Naive B cell (primary cell): ENCODE data around the gene MUC20. TPM values are rescaled to one million over a fixed set of nuclear protein-coding genes. Genes with fewer than 3 reads are reported as not detected.

Experiments used
- ATAC-seq, 2 donors: fragments of 150-1000 bp; cut with Tn5 transposase; 2 replicates each; pipeline ENCODE4 v1.10.0; 2021; ENCODE audit warnings: low read depth in 2 of 2, mild to moderate bottlenecking in 2 of 2, moderate library complexity in 2 of 2
- DNase-seq: peaks from one replicate; pipeline ENCODE4 v3.0.0; 2022
- H3K27ac Mint-ChIP-seq, 6 donors: one replicate each; pipeline ENCODE4 v1.8.0; 2020 to 2022; ENCODE audit warnings: mild to moderate bottlenecking in 6 of 6, mixed read lengths in 6 of 6, moderate library complexity in 5 of 6, inconsistent platforms in 2 of 6
- H3K27me3 Mint-ChIP-seq, 3 donors: one replicate each; pipeline ENCODE4 v1.8.0; 2021 to 2022; ENCODE audit warnings: mixed read lengths in 3 of 3, mild to moderate bottlenecking in 1 of 3
- H3K36me3 Mint-ChIP-seq, 2 donors: one replicate each; pipeline ENCODE4 v1.8.0; 2020 to 2022; ENCODE audit warnings: mixed read lengths in 2 of 2, inconsistent platforms in 1 of 2, mild to moderate bottlenecking in 1 of 2
- H3K4me1 Mint-ChIP-seq, 3 donors: one replicate each; pipeline ENCODE4 v1.8.0; 2020 to 2022; ENCODE audit warnings: mixed read lengths in 3 of 3, inconsistent platforms in 1 of 3, mild to moderate bottlenecking in 1 of 3, moderate library complexity in 1 of 3
- H3K4me3 Mint-ChIP-seq, 8 donors: one replicate each; pipeline ENCODE4 v1.8.0; 2020 to 2022; ENCODE audit warnings: mild to moderate bottlenecking in 8 of 8, mixed read lengths in 8 of 8, moderate library complexity in 8 of 8, inconsistent platforms in 2 of 8
- H3K9me3 Mint-ChIP-seq, 7 donors: one replicate each; pipeline ENCODE4 v1.8.0; 2020 to 2022; ENCODE audit warnings: mixed read lengths in 7 of 7, mild to moderate bottlenecking in 5 of 7, inconsistent platforms in 2 of 7, moderate library complexity in 1 of 7
- polyA plus RNA-seq, 6 donors: library from polyadenylated mRNA; unstranded; fragments of 300-500 nt; fragmentation: Illumina TruSeq; gene quantifications; one replicate each; pipeline ENCODE4 v1.2.3, GENCODE V29; 2021; ENCODE audit warnings: low read depth in 6 of 6

The MUC20 gene
- polyA plus RNA-seq, 6 donors from 2014 or later: 0.15 to 1.2 (median 0.83) TPM; not detected in 3

DNA sequence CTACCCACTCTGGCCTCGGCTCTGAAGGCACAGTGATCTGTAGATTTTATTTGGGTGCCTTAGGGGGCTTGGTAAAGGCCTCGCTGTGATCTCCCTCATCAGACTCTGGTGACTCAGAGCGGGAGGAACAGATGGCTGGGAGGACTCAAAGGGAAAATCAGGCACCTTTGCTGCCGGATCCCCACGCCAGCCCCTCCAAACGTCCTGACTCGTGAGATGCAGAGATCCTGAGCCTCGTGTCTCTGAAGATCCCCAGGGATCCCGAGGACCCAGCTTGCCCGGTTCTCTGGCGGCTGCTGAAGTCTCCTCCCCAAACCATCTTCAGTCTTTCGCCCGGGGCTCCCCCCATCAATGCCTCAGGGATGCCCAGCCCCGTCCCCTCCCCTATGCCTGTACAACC is 32.8 kb downstream of the MUC20 start:
- Mint-ChIP-seq H3K36me3 (no peaks in the 10 kb centered on the region), H3K9me3 (no peaks in the 10 kb centered on the region), H3K4me3 (no peak overlapping the region), H3K27ac (no peak overlapping the region), H3K27me3 (peaks cover 15 to 47% (median 44%) of the 10 kb centered on the region in 3 donors), H3K4me1 (peaks cover 4 to 6% (median 6%) of the 10 kb centered on the region in 3 donors)
- ATAC-seq: no peak
- no peak for DNase-seq

DNA sequence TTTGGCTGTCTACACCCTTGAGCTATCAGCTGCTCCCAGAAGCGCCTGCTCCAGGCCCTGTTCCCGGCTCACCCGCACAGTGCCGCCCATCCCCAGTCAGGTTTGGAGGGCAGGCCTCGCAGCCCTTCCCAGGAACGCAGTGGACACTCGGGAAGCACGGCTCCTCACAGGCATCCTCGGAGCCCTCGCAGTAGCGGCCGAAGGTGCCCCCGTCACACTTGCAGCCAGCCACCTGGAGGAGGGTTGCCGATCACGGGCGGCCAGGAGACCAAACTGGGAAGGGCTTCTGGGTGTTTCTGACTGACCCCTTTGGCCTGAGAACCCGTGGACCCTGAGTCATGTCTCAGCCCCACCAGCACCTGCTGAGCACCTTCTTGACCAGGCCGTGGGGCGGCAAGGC is 33.4 kb downstream of the MUC20 start:
- Mint-ChIP-seq H3K36me3 (no peaks in the 10 kb centered on the region), H3K4me3 (no peak overlapping the region), H3K27me3 (peaks cover 20 to 46% (median 45%) of the 10 kb centered on the region in 3 donors), H3K4me1 (peaks cover 0 to 4% (median 2%) of the 10 kb centered on the region in 3 donors), H3K9me3 (no peaks in the 10 kb centered on the region), H3K27ac (no peak overlapping the region)
- DNase-seq: no peak
- no peak for ATAC-seq

DNA sequence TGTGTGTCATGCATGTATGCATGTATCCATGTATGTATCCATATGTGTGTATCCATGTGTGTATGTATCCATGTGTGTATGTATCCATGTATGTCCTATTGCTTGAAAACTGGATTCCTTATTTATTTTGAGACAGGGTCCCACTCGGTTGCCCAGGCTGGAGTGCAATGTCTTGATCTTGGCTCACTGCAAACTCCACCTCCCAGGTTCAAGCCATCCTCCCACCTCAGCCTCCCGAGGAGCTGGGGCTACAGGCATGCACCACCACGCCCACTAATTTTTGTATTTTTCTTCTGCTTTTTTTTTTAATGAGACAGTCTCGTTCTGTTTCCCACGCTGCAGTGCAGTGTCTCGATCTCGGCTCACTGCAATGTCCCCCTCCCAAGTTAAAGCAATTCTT is 34.1 kb downstream of the MUC20 start:
- Mint-ChIP-seq H3K4me3 (peak overlapping the region in 1 of 8 donors; percentile 48), H3K9me3 (no peaks in the 10 kb centered on the region), H3K36me3 (no peaks in the 10 kb centered on the region), H3K27me3 (peaks cover 27 to 53% (median 53%) of the 10 kb centered on the region in 3 donors), H3K27ac (no peak overlapping the region), H3K4me1 (peaks cover 0 to 4% (median 2%) of the 10 kb centered on the region in 3 donors)
- ATAC-seq (no peak), DNase-seq (no peak)

DNA sequence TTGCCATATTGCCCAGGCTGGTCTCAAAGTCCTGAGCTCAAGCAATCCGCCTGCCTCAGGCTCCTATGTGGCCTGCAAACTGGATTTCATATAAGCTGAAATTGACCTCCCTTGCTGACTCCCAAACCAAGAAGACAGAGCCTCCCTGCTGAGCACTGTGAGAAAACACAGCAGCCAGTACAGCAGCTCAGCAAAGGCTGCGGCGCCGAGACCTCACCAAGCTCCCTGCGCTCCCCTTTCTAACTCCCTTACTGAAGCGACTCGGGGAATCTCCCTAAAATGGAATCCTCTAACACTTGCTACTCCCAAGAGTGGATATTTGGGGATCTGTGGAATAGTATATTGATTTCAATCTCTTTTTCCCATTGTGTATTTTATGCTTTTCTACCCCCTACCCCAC is 34.6 kb downstream of the MUC20 start:
- H3K9me3 Mint-ChIP-seq: no peaks in the 10 kb centered on the region
- H3K4me1 Mint-ChIP-seq: peaks cover 0 to 4% (median 2%) of the 10 kb centered on the region in 3 donors

DNA sequence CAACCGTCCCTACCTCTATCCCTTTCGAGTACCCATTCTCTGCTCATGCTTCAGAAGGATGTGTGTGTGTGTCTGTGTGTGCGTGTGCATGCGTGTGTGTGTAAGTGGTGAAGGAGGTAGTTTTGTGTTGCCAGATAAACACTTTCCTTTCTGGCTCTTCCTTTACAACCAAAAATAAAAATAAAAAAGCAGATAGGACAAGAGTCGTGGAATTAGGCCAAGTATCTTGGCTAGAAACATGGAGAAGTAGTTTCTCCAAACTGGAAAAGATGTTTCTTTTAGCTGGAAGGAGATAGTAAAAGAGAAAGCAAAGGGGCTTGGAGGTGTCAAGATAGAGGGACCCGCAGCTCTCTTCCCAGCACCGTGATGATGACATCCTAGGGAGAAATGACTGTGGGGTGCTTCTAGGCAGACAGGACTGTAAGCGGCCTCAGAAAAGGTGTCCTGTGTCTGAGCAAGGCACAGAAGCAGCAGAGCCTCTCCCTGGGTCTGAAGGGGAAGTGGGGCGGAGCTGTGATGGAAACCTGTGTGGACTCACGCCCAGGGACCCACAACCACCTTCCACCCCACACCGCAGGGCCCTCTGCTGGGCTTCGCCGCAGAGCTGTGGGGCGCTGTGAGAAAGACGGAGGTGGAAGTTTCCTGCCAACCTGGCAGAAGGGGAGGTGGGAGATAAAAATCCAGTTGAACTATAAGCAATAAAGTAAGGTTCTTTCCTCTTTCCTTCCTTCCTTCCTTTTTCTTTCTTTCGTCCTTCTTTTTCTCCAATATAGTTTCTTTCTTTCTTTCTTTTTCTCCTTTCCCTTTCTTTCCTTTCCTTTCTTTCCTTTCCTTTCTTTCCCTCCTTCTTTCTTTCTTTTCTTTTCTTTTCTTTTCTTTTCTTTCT is 35.3 kb downstream of the MUC20 start:
- Mint-ChIP-seq H3K27ac (no peak overlapping the region), H3K4me1 (peaks cover 0 to 4% (median 2%) of the 10 kb centered on the region in 3 donors), H3K4me3 (peak overlapping the region in 1 of 8 donors; percentile 6), H3K36me3 (no peaks in the 10 kb centered on the region), H3K9me3 (no peaks in the 10 kb centered on the region), H3K27me3 (peaks cover 35 to 64% (median 63%) of the 10 kb centered on the region in 3 donors)
- DNase-seq (no peak), ATAC-seq (no peak)

More for the DNA sequence above, 34.6 kb downstream of the MUC20 start:
- no peaks in the 10 kb centered on the region for H3K36me3 Mint-ChIP-seq
- no peak overlapping the region for H3K4me3 Mint-ChIP-seq
- no peak for DNase-seq
- ATAC-seq: no peak
- H3K27ac Mint-ChIP-seq: no peak overlapping the region
- H3K27me3 Mint-ChIP-seq: peaks cover 31 to 58% (median 58%) of the 10 kb centered on the region in 3 donors

DNA sequence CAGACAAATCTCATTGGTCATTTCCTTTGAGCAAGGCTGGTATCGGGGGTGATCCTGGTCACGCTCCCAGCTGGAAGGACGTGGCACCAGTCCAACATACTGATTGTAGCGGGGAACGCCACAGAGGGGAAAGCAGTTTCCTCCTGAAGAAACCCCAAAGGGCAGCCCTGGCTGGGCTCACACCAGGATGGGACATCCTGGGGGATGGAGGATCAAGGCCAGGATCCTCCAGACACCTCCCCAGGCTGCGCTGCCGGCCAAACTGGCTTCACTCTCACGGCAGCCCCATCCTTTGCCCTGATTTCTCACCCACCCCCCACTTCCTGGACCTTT is 36.6 kb downstream of the MUC20 start:
- ATAC-seq (no peak), DNase-seq (no peak)
- H3K4me1 Mint-ChIP-seq: peaks cover 0 to 4% (median 4%) of the 10 kb centered on the region in 3 donors
- H3K4me3 Mint-ChIP-seq: no peak overlapping the region
- H3K27ac Mint-ChIP-seq: no peak overlapping the region
- H3K36me3 Mint-ChIP-seq: no peaks in the 10 kb centered on the region
- no peaks in the 10 kb centered on the region for H3K9me3 Mint-ChIP-seq
- peaks cover 35 to 71% (median 63%) of the 10 kb centered on the region in 3 donors for H3K27me3 Mint-ChIP-seq

DNA sequence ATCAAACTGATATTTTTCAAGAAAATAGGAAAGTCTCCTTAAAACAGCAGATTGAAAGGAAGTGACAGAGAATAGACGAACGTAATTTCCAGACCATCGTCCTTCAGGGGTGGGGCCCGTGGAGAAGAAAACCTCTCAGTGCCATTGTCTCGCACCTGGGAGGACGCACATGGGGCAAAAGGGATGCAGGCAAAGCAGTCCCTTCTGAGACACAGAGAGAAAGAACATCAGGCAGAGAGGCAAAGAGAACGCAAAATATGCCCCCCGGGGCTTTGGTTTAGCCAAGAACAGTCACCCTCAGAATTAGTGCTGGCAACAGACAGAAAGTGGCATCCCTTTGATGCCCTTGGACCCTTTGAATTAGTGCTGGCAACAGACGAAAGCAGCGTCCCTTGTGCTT is 37.0 kb downstream of the MUC20 start:
- no peak for DNase-seq
- no peaks in the 10 kb centered on the region for H3K9me3 Mint-ChIP-seq
- peaks cover 0 to 4% (median 4%) of the 10 kb centered on the region in 3 donors for H3K4me1 Mint-ChIP-seq
- H3K27me3 Mint-ChIP-seq: peaks cover 35 to 71% (median 63%) of the 10 kb centered on the region in 3 donors
- no peaks in the 10 kb centered on the region for H3K36me3 Mint-ChIP-seq
- no peak overlapping the region for H3K4me3 Mint-ChIP-seq
- ATAC-seq: no peak
- H3K27ac Mint-ChIP-seq: no peak overlapping the region

DNA sequence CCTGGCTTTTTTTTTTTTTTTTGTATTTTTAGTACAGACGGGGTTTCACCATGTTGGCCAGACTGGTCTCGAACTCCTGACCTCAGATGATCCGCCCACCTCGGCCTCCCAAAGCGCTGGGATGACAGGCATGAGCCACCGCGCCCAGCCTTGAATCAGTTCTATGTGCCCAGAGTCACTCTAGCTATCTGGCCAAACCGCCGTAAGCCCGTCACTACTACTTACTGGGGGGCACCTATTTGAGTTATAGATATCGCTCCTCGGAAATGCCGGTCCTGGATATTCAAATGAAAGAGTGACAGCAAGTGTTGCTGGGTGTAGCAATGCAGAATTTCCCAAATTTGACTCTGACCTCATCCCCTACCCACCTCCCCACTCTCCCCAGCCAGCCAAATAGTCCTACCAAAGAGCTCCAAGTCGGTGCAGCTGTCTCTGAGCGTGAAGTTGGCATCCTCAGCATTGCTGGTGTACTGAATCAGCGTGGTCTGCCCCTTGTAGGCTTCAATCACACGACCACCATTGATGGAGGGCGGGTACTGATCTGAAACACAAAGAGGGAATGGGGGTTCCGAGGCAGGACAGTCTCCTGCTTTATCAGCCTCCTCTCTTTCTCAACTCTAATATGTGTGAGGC is 38.1 kb downstream of the MUC20 start:
- H3K36me3 Mint-ChIP-seq: peaks cover 0 to 3% of the 10 kb centered on the region in 2 donors
- H3K4me3 Mint-ChIP-seq: no peak overlapping the region
- no peaks in the 10 kb centered on the region for H3K9me3 Mint-ChIP-seq
- ATAC-seq (no peak), DNase-seq (no peak)
- H3K27ac Mint-ChIP-seq: no peak overlapping the region
- peaks cover 35 to 80% (median 68%) of the 10 kb centered on the region in 3 donors for H3K27me3 Mint-ChIP-seq
- peaks cover 0 to 4% (median 4%) of the 10 kb centered on the region in 3 donors for H3K4me1 Mint-ChIP-seq

DNA sequence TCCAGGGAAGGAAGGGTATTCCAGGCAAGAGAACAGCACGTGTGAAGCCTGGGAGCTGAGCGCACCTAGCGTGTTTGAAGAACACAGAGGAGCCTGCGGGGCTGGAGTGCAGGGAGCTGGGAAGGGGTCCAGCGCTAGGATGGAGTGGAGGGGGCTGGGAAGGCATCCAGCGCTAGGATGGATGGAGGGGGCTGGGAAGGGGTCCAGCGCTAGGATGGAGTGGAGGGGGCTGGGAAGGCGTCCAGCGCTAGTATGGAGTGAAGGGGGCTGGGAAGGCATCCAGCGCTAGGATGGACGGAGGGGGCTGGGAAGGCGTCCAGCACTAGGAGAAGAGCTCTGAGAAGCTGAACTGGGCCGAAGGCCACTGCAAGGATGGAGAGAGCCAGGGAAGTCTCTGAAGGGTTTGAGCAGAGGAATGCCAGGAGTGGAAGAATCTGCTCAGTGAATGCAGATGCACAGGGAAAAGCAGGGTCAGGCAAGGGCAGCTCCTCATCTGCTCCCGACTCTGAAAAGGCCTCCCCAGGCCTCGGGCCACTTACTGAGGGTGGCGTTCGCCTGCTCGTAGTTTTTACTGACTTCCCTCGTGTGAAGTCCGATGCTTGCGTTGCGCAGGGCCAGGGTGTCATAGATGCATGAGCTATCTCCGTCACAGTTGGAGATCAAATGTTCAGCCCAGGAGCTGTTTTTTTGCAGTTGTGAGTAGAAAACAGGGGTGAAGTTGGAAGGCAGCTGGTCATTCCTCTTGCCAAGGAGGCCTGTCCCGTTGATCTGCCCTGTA is 39.8 kb downstream of the MUC20 start:
- Mint-ChIP-seq H3K27ac (no peak overlapping the region), H3K4me3 (peak overlapping the region in 1 of 8 donors; percentile 12), H3K4me1 (peaks cover 0 to 4% (median 0%) of the 10 kb centered on the region in 3 donors), H3K36me3 (peaks cover 0 to 10% of the 10 kb centered on the region in 2 donors), H3K9me3 (no peaks in the 10 kb centered on the region), H3K27me3 (peaks cover 35 to 74% (median 63%) of the 10 kb centered on the region in 3 donors)
- ATAC-seq: no peak
- DNase-seq: no peak

DNA sequence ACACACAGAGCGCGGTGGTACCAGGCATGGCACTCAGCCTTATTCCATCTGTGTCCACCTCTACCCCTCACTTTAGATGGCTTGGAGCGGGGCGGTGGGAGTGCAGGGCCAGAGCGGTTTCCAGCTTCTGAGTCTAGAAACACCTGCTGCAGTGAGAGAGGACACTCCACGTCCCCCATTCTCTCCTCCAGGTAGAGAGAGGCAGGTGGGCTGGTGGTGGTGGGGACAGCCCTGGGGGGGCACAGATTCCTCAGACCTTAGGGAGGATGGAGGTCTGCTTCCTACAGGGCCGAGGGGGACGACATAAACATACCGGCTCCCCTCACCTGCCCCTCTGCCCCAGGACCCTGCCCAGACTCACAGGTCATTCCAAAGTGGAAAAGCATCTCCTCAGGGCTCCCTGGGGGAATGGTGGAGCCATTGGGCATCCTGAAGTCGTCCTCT is 40.4 kb downstream of the MUC20 start:
- no peak for DNase-seq
- Mint-ChIP-seq H3K36me3 (peaks cover 0 to 10% of the 10 kb centered on the region in 2 donors), H3K4me3 (peak overlapping the region in 1 of 8 donors; percentile 51), H3K9me3 (no peaks in the 10 kb centered on the region), H3K27ac (no peak overlapping the region), H3K27me3 (peaks cover 35 to 69% (median 57%) of the 10 kb centered on the region in 3 donors), H3K4me1 (peaks cover 0 to 4% (median 0%) of the 10 kb centered on the region in 3 donors)
- ATAC-seq: no peak

DNA sequence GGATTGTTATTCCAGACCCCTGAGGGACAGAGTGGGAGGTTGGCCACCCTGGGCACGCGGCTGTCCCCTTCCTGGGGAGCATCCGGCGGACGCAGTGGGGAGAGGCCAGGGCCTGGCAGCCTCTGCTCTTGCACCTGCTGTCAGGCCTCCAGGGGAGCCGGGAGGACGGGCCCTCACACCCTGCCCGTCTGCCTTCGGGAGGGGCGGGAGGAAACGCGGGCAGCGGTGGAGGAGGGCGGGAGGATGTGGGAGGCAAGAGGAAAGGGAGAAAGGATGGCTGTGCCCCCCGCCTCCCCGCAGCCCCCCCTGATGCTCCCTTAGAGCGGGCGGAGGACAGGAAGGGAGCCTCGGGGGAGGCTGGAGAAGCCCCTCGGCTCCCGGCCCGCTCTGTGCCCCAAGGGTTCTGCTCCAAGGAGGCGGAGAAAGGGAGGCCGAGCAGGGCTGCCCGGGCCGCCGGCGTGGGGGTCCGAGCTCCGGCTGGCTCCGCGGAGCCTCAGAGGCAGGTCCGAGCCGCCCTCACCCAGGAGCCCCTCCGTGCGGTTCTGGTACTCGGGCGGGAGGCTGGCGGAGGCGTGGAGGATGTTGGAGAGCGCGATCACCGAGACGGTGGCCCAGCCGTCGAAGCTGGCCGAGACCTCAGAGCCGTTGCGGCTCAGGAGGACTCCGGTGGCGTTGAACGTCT is 40.9 kb downstream of the MUC20 start:
- peaks cover 31 to 65% (median 51%) of the 10 kb centered on the region in 3 donors for H3K27me3 Mint-ChIP-seq
- peaks cover 0 to 2% (median 0%) of the 10 kb centered on the region in 3 donors for H3K4me1 Mint-ChIP-seq
- H3K4me3 Mint-ChIP-seq: peak overlapping the region in 1 of 8 donors; percentile 51
- ATAC-seq (no peak), DNase-seq (no peak)
- no peaks in the 10 kb centered on the region for H3K9me3 Mint-ChIP-seq
- no peak overlapping the region for H3K27ac Mint-ChIP-seq
- peaks cover 0 to 10% of the 10 kb centered on the region in 2 donors for H3K36me3 Mint-ChIP-seq

DNA sequence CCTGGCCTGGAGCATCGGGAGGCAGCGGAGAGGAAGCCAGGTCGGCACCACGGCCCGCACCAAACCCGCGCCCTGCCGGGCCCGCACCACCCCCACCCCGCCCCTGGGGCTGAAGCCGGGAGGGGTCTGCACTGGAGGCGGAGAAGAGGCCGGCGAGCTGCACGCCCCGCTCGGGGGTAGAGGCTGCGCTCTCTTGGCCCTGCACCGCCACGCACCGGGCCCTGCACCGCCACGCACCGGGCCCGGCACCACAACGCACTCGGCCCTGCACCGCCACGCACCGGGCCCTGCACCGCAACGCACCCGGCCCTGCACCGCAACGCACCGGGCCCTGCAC is 41.4 kb downstream of the MUC20 start:
- no peak overlapping the region for H3K4me3 Mint-ChIP-seq
- H3K4me1 Mint-ChIP-seq: peaks cover 0 to 2% (median 0%) of the 10 kb centered on the region in 3 donors
- DNase-seq (no peak), ATAC-seq (no peak)
- H3K27me3 Mint-ChIP-seq: peaks cover 27 to 60% (median 46%) of the 10 kb centered on the region in 3 donors
- peaks cover 0 to 10% of the 10 kb centered on the region in 2 donors for H3K36me3 Mint-ChIP-seq
- no peak overlapping the region for H3K27ac Mint-ChIP-seq
- no peaks in the 10 kb centered on the region for H3K9me3 Mint-ChIP-seq

DNA sequence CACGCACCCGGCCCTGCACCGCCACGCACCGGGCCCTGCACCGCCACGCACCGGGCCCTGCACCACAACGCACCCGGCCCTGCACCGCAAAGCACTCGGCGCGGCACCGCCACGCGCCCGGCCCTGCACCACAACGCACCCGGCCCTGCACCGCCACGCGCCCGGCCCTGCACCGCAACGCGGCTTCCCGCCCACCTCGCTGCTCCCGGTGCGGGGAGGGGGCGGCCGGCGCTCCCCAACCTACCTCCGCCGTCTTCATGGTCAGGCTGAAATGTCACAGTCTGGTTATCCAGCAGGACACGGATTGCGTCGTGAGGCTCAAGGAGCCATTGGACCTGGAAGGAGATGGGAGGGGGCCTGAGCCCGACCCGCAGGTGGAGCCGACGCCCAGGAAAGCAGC is 41.8 kb downstream of the MUC20 start:
- no peak for ATAC-seq
- Mint-ChIP-seq H3K36me3 (peaks cover 0 to 10% of the 10 kb centered on the region in 2 donors), H3K27me3 (peaks cover 27 to 56% (median 42%) of the 10 kb centered on the region in 3 donors)

More for the DNA sequence above, 41.8 kb downstream of the MUC20 start:
- Mint-ChIP-seq H3K4me1 (peaks cover 0 to 2% (median 0%) of the 10 kb centered on the region in 3 donors), H3K9me3 (no peaks in the 10 kb centered on the region), H3K4me3 (peak overlapping the region in 1 of 8 donors; percentile 33), H3K27ac (no peak overlapping the region)
- DNase-seq: no peak
